ENCODE measurements around the gene ZNF678.
"Not testable (repeated sequence)": the region's sequence is repeated elsewhere in the genome, so short reads cannot be mapped to it uniquely, and the experiment has no call there.

Gene ZNF678

GRCh38 chr1:227546598-227547309, 16.6 kb upstream of the ZNF678 start:
- H3K27ac Mint-ChIP-seq = no peak overlapping the region
- H3K36me3 Mint-ChIP-seq = peaks cover 3% of the 10 kb centered on the region
- peaks cover under 1% of the 10 kb centered on the region for H3K27me3 Mint-ChIP-seq
- peaks cover 5% of the 10 kb centered on the region for H3K9me3 Mint-ChIP-seq
- peaks cover 6% of the 10 kb centered on the region for H3K4me1 Mint-ChIP-seq
- H3K4me3 Mint-ChIP-seq = no peak overlapping the region

GRCh38 chr1:227547310-227548118, 15.8 kb upstream of the ZNF678 start:
- peaks cover 1% of the 10 kb centered on the region for H3K27me3 Mint-ChIP-seq
- peaks cover 6% of the 10 kb centered on the region for H3K9me3 Mint-ChIP-seq
- peaks cover 6% of the 10 kb centered on the region for H3K4me1 Mint-ChIP-seq
- H3K27ac Mint-ChIP-seq = no peak overlapping the region
- no peak overlapping the region for H3K4me3 Mint-ChIP-seq
- H3K36me3 Mint-ChIP-seq = peaks cover 7% of the 10 kb centered on the region

- peaks cover 12% of the 10 kb centered on the region for H3K36me3 Mint-ChIP-seq
- peaks cover 10% of the 10 kb centered on the region for H3K9me3 Mint-ChIP-seq
- H3K27me3 Mint-ChIP-seq = peaks cover 5% of the 10 kb centered on the region
- H3K4me1 Mint-ChIP-seq = peaks cover 2% of the 10 kb centered on the region
- H3K27ac Mint-ChIP-seq = no peak overlapping the region
- H3K4me3 Mint-ChIP-seq = no peak overlapping the region
Measured at GRCh38 chr1:227548119-227548397, 15.3 kb upstream of the ZNF678 start.

GRCh38 chr1:227548448-227548847, 14.9 kb upstream of the ZNF678 start:
- Mint-ChIP-seq H3K36me3 (peaks cover 12% of the 10 kb centered on the region), H3K9me3 (peaks cover 10% of the 10 kb centered on the region), H3K4me1 (no peaks in the 10 kb centered on the region), H3K27me3 (peaks cover 5% of the 10 kb centered on the region), H3K27ac (no peak overlapping the region), H3K4me3 (no peak overlapping the region)

GRCh38 chr1:227549892-227550291, 13.5 kb upstream of the ZNF678 start:
- Mint-ChIP-seq H3K36me3 (peaks cover 14% of the 10 kb centered on the region), H3K4me1 (no peaks in the 10 kb centered on the region), H3K27me3 (peaks cover 5% of the 10 kb centered on the region), H3K9me3 (peaks cover 10% of the 10 kb centered on the region), H3K4me3 (no peak overlapping the region), H3K27ac (no peak overlapping the region)

GRCh38 chr1:227551881-227552280, 11.5 kb upstream of the ZNF678 start:
- H3K27me3 Mint-ChIP-seq, H3K9me3 Mint-ChIP-seq, H3K4me3 Mint-ChIP-seq, H3K4me1 Mint-ChIP-seq, H3K27ac Mint-ChIP-seq: not testable (repeated sequence)
- peaks cover 14% of the 10 kb centered on the region for H3K36me3 Mint-ChIP-seq

- Mint-ChIP-seq H3K4me3 (no peak overlapping the region), H3K27me3 (peaks cover 20% of the 10 kb centered on the region), H3K27ac (no peak overlapping the region), H3K36me3 (peaks cover 14% of the 10 kb centered on the region), H3K4me1 (peaks cover 11% of the 10 kb centered on the region), H3K9me3 (peaks cover 5% of the 10 kb centered on the region)
Measured at GRCh38 chr1:227556288-227556687, 7.1 kb upstream of the ZNF678 start.

- H3K4me1 Mint-ChIP-seq = peaks cover 13% of the 10 kb centered on the region
- H3K27me3 Mint-ChIP-seq = peaks cover 25% of the 10 kb centered on the region
- H3K27ac Mint-ChIP-seq = no peak overlapping the region
- peaks cover 4% of the 10 kb centered on the region for H3K36me3 Mint-ChIP-seq
- no peak overlapping the region for H3K4me3 Mint-ChIP-seq
- H3K9me3 Mint-ChIP-seq = no peaks in the 10 kb centered on the region
Measured at GRCh38 chr1:227557962-227558725, 5.2 kb upstream of the ZNF678 start.

- peaks cover 17% of the 10 kb centered on the region for H3K4me1 Mint-ChIP-seq
- H3K9me3 Mint-ChIP-seq = no peaks in the 10 kb centered on the region
- peak overlapping the region; percentile 19 for H3K4me3 Mint-ChIP-seq
- H3K27ac Mint-ChIP-seq = peak overlapping the region; percentile 37
- H3K36me3 Mint-ChIP-seq = peaks cover 4% of the 10 kb centered on the region
- peaks cover 26% of the 10 kb centered on the region for H3K27me3 Mint-ChIP-seq
Measured at GRCh38 chr1:227558732-227559262, 4.6 kb upstream of the ZNF678 start.

GRCh38 chr1:227559499-227559898, 3.9 kb upstream of the ZNF678 start:
- peaks cover 26% of the 10 kb centered on the region for H3K27me3 Mint-ChIP-seq
- peaks cover 2% of the 10 kb centered on the region for H3K36me3 Mint-ChIP-seq
- H3K4me3 Mint-ChIP-seq = no peak overlapping the region
- no peak overlapping the region for H3K27ac Mint-ChIP-seq
- no peaks in the 10 kb centered on the region for H3K9me3 Mint-ChIP-seq
- peaks cover 24% of the 10 kb centered on the region for H3K4me1 Mint-ChIP-seq

GRCh38 chr1:227559926-227560325, 3.4 kb upstream of the ZNF678 start:
- Mint-ChIP-seq H3K27ac (peak overlapping the region; percentile 25), H3K4me3 (peak overlapping the region; percentile 26), H3K4me1 (peaks cover 26% of the 10 kb centered on the region)

GRCh38 chr1:227560393-227561173, 2.8 kb upstream of the ZNF678 start:
- no peaks in the 10 kb centered on the region for H3K9me3 Mint-ChIP-seq

More at GRCh38 chr1:227559926-227560325, 3.4 kb upstream of the ZNF678 start:
- Mint-ChIP-seq H3K9me3 (no peaks in the 10 kb centered on the region), H3K36me3 (peaks cover 2% of the 10 kb centered on the region), H3K27me3 (peaks cover 26% of the 10 kb centered on the region)

GRCh38 chr1:227561241-227561907, 2.0 kb upstream of the ZNF678 start:
- Mint-ChIP-seq H3K9me3 (no peaks in the 10 kb centered on the region), H3K27ac (no peak overlapping the region), H3K4me1 (peaks cover 26% of the 10 kb centered on the region), H3K27me3 (peaks cover 26% of the 10 kb centered on the region), H3K36me3 (peaks cover 2% of the 10 kb centered on the region), H3K4me3 (no peak overlapping the region)

More at GRCh38 chr1:227560393-227561173, 2.8 kb upstream of the ZNF678 start:
- peaks cover 26% of the 10 kb centered on the region for H3K4me1 Mint-ChIP-seq
- H3K36me3 Mint-ChIP-seq = peaks cover 2% of the 10 kb centered on the region
- no peak overlapping the region for H3K4me3 Mint-ChIP-seq
- no peak overlapping the region for H3K27ac Mint-ChIP-seq
- H3K27me3 Mint-ChIP-seq = peaks cover 26% of the 10 kb centered on the region

- peaks cover 4% of the 10 kb centered on the region for H3K36me3 Mint-ChIP-seq
- H3K27ac Mint-ChIP-seq = no peak overlapping the region
- no peak overlapping the region for H3K4me3 Mint-ChIP-seq
- no peaks in the 10 kb centered on the region for H3K9me3 Mint-ChIP-seq
- H3K4me1 Mint-ChIP-seq = peaks cover 32% of the 10 kb centered on the region
- peaks cover 26% of the 10 kb centered on the region for H3K27me3 Mint-ChIP-seq
Measured at GRCh38 chr1:227562037-227562436, 1.3 kb upstream of the ZNF678 start.

Measured in activated naive CD4-positive, alpha-beta T cell treated with anti-CD3 and anti-CD28 coated beads, Interleukin-2, amount 50 U/mL, for 24 hours (primary cell).